ENCODE data around the gene DBNL. TPM values are rescaled to one million over a fixed set of nuclear protein-coding genes. Genes with fewer than 3 reads are reported as not detected.

Gene DBNL
- total and polyA plus RNA-seq, 2 of the 13 experiments (the other 11 are each of a cell fraction or from before 2014, with no cell fraction given) = 20.8 to 35.1 TPM

DNA sequence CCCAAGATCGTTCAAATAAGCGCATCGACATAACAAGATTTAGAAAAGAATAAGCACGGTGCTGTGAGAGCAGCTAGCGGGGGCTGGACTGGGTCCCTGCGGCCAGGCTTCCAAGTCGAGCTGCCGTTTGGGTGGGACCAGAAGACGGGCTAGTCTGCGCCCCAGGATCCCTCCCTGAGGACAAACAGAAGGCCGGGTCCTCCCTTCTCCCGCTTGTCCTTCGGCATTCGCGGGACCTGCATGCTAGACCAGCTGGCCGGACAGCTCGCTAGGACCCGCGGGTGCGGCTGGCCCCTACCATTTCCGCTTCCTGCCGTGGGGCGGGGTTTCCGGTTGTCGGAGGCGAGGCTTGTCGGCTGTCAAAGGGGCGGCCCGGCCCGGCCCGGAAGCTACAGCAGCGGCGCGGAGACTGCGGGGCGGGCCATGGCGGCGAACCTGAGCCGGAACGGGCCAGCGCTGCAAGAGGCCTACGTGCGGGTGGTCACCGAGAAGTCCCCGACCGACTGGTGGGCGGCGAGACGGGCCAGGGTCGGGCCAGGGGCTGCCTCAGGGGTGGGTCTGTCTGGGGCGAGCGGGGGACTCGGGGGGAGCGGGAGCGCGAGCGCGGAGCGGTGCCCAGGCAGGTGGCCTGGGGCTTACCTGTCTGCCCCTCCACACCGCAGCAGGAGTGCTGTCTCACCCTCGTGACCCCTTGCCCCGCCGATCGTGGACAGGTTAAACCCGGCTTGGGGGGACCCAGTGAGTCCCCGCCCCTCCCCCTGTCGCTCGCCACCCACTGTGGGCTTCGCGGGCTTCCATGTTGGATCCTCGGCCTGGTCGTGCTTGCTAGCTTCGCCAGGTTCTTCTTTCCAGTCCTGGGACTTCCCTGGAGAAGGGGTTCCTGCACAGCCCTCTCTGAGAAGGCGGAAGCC lies at the start of gene DBNL (continued):
- TF ChIP-seq, protein P1, sequence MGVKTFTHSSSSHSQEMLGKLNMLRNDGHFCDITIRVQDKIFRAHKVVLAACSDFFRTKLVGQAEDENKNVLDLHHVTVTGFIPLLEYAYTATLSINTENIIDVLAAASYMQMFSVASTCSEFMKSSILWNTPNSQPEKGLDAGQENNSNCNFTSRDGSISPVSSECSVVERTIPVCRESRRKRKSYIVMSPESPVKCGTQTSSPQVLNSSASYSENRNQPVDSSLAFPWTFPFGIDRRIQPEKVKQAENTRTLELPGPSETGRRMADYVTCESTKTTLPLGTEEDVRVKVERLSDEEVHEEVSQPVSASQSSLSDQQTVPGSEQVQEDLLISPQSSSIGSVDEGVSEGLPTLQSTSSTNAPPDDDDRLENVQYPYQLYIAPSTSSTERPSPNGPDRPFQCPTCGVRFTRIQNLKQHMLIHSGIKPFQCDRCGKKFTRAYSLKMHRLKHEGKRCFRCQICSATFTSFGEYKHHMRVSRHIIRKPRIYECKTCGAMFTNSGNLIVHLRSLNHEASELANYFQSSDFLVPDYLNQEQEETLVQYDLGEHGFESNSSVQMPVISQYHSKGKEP (CRISPR knock-in tag; IDR thresholded peaks at IDR 0.05) = no peak
- TF ChIP-seq, protein P2, sequence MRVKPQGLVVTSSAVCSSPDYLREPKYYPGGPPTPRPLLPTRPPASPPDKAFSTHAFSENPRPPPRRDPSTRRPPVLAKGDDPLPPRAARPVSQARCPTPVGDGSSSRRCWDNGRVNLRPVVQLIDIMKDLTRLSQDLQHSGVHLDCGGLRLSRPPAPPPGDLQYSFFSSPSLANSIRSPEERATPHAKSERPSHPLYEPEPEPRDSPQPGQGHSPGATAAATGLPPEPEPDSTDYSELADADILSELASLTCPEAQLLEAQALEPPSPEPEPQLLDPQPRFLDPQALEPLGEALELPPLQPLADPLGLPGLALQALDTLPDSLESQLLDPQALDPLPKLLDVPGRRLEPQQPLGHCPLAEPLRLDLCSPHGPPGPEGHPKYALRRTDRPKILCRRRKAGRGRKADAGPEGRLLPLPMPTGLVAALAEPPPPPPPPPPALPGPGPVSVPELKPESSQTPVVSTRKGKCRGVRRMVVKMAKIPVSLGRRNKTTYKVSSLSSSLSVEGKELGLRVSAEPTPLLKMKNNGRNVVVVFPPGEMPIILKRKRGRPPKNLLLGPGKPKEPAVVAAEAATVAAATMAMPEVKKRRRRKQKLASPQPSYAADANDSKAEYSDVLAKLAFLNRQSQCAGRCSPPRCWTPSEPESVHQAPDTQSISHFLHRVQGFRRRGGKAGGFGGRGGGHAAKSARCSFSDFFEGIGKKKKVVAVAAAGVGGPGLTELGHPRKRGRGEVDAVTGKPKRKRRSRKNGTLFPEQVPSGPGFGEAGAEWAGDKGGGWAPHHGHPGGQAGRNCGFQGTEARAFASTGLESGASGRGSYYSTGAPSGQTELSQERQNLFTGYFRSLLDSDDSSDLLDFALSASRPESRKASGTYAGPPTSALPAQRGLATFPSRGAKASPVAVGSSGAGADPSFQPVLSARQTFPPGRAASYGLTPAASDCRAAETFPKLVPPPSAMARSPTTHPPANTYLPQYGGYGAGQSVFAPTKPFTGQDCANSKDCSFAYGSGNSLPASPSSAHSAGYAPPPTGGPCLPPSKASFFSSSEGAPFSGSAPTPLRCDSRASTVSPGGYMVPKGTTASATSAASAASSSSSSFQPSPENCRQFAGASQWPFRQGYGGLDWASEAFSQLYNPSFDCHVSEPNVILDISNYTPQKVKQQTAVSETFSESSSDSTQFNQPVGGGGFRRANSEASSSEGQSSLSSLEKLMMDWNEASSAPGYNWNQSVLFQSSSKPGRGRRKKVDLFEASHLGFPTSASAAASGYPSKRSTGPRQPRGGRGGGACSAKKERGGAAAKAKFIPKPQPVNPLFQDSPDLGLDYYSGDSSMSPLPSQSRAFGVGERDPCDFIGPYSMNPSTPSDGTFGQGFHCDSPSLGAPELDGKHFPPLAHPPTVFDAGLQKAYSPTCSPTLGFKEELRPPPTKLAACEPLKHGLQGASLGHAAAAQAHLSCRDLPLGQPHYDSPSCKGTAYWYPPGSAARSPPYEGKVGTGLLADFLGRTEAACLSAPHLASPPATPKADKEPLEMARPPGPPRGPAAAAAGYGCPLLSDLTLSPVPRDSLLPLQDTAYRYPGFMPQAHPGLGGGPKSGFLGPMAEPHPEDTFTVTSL (CRISPR knock-in tag; IDR thresholded peaks at IDR 0.05; ENCODE audit: borderline replicate concordance) = no peak
- no peak for TF ChIP-seq RFX1 (IDR thresholded peaks at IDR 0.05)
- peak; percentile 62; the same call in 1 of the 2 replicates for TF ChIP-seq SP5 (CRISPR knock-in tag; IDR thresholded peaks at IDR 0.05; ENCODE audit: borderline replicate concordance, low read depth)
- peak; percentile 49; the same call in 1 of the 2 replicates for TF ChIP-seq ZNF563 (CRISPR knock-in tag; IDR thresholded peaks at IDR 0.05)
- TF ChIP-seq KDM3A (CRISPR knock-in tag; IDR thresholded peaks at IDR 0.05; ENCODE audit: low read depth) = no peak; the same call in 1 of the 2 replicates
- TF ChIP-seq RELA (CRISPR knock-in tag; IDR thresholded peaks at IDR 0.05) = no peak
- TF ChIP-seq, protein P3, sequence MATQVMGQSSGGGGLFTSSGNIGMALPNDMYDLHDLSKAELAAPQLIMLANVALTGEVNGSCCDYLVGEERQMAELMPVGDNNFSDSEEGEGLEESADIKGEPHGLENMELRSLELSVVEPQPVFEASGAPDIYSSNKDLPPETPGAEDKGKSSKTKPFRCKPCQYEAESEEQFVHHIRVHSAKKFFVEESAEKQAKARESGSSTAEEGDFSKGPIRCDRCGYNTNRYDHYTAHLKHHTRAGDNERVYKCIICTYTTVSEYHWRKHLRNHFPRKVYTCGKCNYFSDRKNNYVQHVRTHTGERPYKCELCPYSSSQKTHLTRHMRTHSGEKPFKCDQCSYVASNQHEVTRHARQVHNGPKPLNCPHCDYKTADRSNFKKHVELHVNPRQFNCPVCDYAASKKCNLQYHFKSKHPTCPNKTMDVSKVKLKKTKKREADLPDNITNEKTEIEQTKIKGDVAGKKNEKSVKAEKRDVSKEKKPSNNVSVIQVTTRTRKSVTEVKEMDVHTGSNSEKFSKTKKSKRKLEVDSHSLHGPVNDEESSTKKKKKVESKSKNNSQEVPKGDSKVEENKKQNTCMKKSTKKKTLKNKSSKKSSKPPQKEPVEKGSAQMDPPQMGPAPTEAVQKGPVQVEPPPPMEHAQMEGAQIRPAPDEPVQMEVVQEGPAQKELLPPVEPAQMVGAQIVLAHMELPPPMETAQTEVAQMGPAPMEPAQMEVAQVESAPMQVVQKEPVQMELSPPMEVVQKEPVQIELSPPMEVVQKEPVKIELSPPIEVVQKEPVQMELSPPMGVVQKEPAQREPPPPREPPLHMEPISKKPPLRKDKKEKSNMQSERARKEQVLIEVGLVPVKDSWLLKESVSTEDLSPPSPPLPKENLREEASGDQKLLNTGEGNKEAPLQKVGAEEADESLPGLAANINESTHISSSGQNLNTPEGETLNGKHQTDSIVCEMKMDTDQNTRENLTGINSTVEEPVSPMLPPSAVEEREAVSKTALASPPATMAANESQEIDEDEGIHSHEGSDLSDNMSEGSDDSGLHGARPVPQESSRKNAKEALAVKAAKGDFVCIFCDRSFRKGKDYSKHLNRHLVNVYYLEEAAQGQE (IDR thresholded peaks at IDR 0.05; ENCODE audit: borderline replicate concordance in 1 of 2, low read depth in 1 of 2, low read length in 2 of 2) = no peak; a peak in 1 of 4 replicates
- TF ChIP-seq ZNF569 (CRISPR knock-in tag; IDR thresholded peaks at IDR 0.05; ENCODE audit: borderline replicate concordance) = no peak
- TF ChIP-seq ZFP36L2 (CRISPR knock-in tag; IDR thresholded peaks at IDR 0.05) = 0 out of 2 replicates have a peak, but pooled peaks have one; percentile 57
- no peak for TF ChIP-seq ATM (IDR thresholded peaks at IDR 0.05; ENCODE audit: borderline replicate concordance)
- TF ChIP-seq ZNF746 (CRISPR knock-in tag; IDR thresholded peaks at IDR 0.05) = peak; percentile 36; the same call in 1 of the 2 replicates
- TF ChIP-seq, protein P4, sequence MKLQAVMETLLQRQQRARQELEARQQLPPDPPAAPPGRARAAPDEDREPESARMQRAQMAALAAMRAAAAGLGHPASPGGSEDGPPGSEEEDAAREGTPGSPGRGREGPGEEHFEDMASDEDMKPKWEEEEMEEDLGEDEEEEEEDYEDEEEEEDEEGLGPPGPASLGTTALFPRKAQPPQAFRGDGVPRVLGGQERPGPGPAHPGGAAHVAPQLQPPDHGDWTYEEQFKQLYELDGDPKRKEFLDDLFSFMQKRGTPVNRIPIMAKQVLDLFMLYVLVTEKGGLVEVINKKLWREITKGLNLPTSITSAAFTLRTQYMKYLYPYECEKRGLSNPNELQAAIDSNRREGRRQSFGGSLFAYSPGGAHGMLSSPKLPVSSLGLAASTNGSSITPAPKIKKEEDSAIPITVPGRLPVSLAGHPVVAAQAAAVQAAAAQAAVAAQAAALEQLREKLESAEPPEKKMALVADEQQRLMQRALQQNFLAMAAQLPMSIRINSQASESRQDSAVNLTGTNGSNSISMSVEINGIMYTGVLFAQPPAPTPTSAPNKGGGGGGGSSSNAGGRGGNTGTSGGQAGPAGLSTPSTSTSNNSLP (IDR thresholded peaks at IDR 0.05; ENCODE audit: low read depth, low read length) = no peak
- no peak for TF ChIP-seq SNAPC2 (CRISPR knock-in tag; IDR thresholded peaks at IDR 0.05)
- TF ChIP-seq BCL6 (CRISPR knock-in tag; IDR thresholded peaks at IDR 0.05) = no peak
- TF ChIP-seq ZNF205 (CRISPR knock-in tag; IDR thresholded peaks at IDR 0.05) = no peak
